Sigmoid colon (tissue), 7 donors: Measurements from ENCODE around the gene SLIT3. TPM values are rescaled to one million over a fixed set of nuclear protein-coding genes. Genes with fewer than 3 reads are reported as not detected.
"Not testable (repeated sequence)": the region's sequence is repeated elsewhere in the genome, so short reads cannot be mapped to it uniquely, and the experiment has no call there.

Experiments
- DNase-seq: peaks from one replicate; pipeline ENCODE4 v3.0.0-alpha.2; 2019
- H3K27ac ChIP-seq, 4 donors: fragments of 200-600 bp; sonication (generic); one replicate each; pipeline ENCODE4 v1.5.1; 2016 to 2019; ENCODE audit warnings: mild to moderate bottlenecking in 1 of 4
- H3K27me3 ChIP-seq, 3 donors: fragments of 200-600 bp; sonication (generic); one replicate each; pipeline ENCODE4 v1.5.1; 2019; ENCODE audit warnings: mild to moderate bottlenecking in 1 of 3
- H3K36me3 ChIP-seq, 4 donors: fragments of 200-600 bp; sonication (generic); one replicate each; pipeline ENCODE4 v1.5.1; 2016 to 2019
- H3K4me1 ChIP-seq, 4 donors: fragments of 200-600 bp; sonication (generic); one replicate each; pipeline ENCODE4 v1.5.1; 2017 to 2019
- H3K4me3 ChIP-seq, 4 donors: fragments of 200-600 bp; sonication (generic); one replicate each; pipeline ENCODE4 v1.5.1; 2017 to 2019; ENCODE audit warnings: mild to moderate bottlenecking in 2 of 4, moderate library complexity in 1 of 4
- H3K9me3 ChIP-seq, 4 donors: fragments of 200-600 bp in 3 of 4; sonication (generic) in 3 of 4; one replicate each; pipeline versions ENCODE4 v1.5.1 to v1.6.1; 2013 to 2019
- EP300 ChIP-seq, 4 donors: sonication (generic); formaldehyde crosslinking; IDR thresholded peaks; one replicate each; pipeline ENCODE4 v1.6.1; 2017; ENCODE audit warnings: antibody characterized with exemption in 4 of 4
- POLR2A ChIP-seq, 2 donors: fragments of 450-650 bp; IDR thresholded peaks; one replicate each; pipeline ENCODE4 v1.6.1; 2016; ENCODE audit warnings: antibody characterized with exemption in 2 of 2, mild to moderate bottlenecking in 2 of 2, moderate library complexity in 2 of 2
- POLR2AphosphoS5 ChIP-seq, 4 donors: sonication (generic); formaldehyde crosslinking; IDR thresholded peaks; one replicate each; pipeline ENCODE4 v1.6.1; 2017; ENCODE audit warnings: antibody characterized with exemption in 4 of 4
- WGBS, 2 donors: extraction: QIAGEN DNeasy Blood & Tissue Kit; methylation state at CpG; one replicate each; pipeline ENCODE4 v1.1.7; 2013; 5-methylcytosine and 5-hydroxymethylcytosine counted together
- intact Hi-C: fragments of 100-400 bp; cut with DNase I; formaldehyde crosslinking; loops from one replicate; pipeline ENCODE4 v1.15.1; 2023
- polyA plus RNA-seq, 3 donors: library from polyadenylated mRNA; stranded (reverse); fragments of 200-250 nt; gene quantifications; one replicate each; pipeline ENCODE4 v1.2.3, GENCODE V29; 2013
- total RNA-seq, 4 donors: library from RNA; depleted of rRNA; stranded (reverse); fragments of >200 nt; gene quantifications; one replicate each; pipeline ENCODE4 v1.1.0, GENCODE V29; 2016
- TF ChIP-seq, protein P1 (sequence below), 4 experiments: fragments of 450-650 bp in 3 of 4; fragments of 200-600 bp in 1 of 4; IDR thresholded peaks; one replicate each; pipeline ENCODE4 v1.5.1; 2016 to 2019; ENCODE audit warnings: antibody characterized with exemption in 4 of 4, mild to moderate bottlenecking in 3 of 4, moderate library complexity in 2 of 4
- donor health status: healthy with polysubstance abuse.
- donor health status: Bipolar disorder and iron deficiency.
- donor health status: healthy.

The SLIT3 gene
- total and polyA plus RNA-seq, 7 donors: 0.23 to 46.3 (median 30.0) TPM

- Histone ChIP-seq H3K4me1 (no peaks in the 10 kb centered on the region), H3K9me3 (no peaks in the 10 kb centered on the region), H3K36me3 (peaks cover 0 to 31% (median 0%) of the 10 kb centered on the region in 4 donors), H3K4me3 (no peak overlapping the region), H3K27ac (no peak overlapping the region), H3K27me3 (no peaks in the 10 kb centered on the region)
- DNase-seq: no peak
- TF ChIP-seq EP300 (IDR thresholded peaks at IDR 0.05): no peak
- TF ChIP-seq POLR2A (IDR thresholded peaks at IDR 0.05): no peak
- no peak for TF ChIP-seq POLR2AphosphoS5 (IDR thresholded peaks at IDR 0.05)
- intact Hi-C loops: no loop called here
- WGBS, 2 donors: 94 to 95% methylated on average over 7 of the region's 7 CpGs
Observed at GRCh38 chr5:168743617-168744016, 557.3 kb downstream of the SLIT3 start.

DNA sequence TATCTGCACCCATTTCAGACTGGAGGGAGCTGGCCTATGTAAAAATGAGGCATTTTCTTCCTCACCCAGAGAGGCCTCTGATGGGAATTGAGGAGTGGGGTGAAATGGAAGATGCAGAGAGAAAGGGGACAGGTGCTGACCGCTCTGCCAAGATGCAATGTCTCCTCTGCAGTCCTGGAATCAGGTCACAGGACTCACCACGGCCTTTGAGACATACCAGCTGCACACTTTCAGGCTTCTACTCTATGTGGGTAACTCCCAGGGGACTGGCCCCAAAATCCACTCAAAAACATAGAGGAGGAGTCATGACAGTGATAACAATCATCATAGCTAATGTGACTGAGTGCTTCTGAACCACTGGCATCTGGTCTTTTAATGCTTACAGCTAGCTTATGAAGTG, 558.6 kb downstream of the SLIT3 start:
- peaks cover 0 to 20% (median 0%) of the 10 kb centered on the region in 4 donors for H3K36me3 ChIP-seq
- H3K27ac ChIP-seq, H3K9me3 ChIP-seq, H3K27me3 ChIP-seq, H3K4me3 ChIP-seq, intact Hi-C loops, DNase-seq, H3K4me1 ChIP-seq: not testable (repeated sequence)
- 73 to 80% methylated on average over 2 of the region's 2 CpGs for WGBS, 2 donors

DNA sequence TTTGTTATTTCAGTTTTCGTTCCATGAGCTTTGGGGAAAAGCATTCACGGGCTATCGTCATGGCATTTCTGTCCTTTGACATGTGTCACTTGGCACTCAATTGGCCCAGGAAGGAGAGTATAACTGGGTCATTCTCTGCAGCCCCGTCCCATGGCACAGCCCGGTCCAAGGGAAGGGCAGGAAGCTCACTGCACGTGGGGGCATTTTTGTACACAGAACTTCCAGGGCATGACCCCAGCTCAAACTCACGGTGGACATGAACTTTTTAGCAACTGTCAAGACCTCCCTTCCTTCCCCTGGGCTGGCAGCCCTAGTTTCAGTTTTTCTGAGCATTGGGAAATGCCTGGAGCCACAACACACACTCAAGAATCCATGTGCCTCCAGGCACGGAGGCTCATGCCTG, 560.1 kb downstream of the SLIT3 start:
- 79 to 86% methylated on average over 8 of the region's 8 CpGs for WGBS, 2 donors
- DNase-seq: peak; percentile 71
- H3K27ac ChIP-seq: peak overlapping the region in 1 of 4 donors; percentile 42

GRCh38 chr5:168740092-168740800, 560.7 kb downstream of the SLIT3 start:
- H3K4me3 ChIP-seq: no peak overlapping the region
- peak overlapping the region in 1 of 4 donors; percentile 42 for H3K27ac ChIP-seq
- 78 to 92% methylated on average over 2 of the region's 2 CpGs for WGBS, 2 donors
- TF ChIP-seq POLR2A (IDR thresholded peaks at IDR 0.05) (no peak), POLR2AphosphoS5 (IDR thresholded peaks at IDR 0.05) (no peak)
- no peaks in the 10 kb centered on the region for H3K4me1 ChIP-seq
- intact Hi-C loops: no loop called here
- H3K36me3 ChIP-seq: peaks cover 0 to 9% (median 0%) of the 10 kb centered on the region in 4 donors
- H3K27me3 ChIP-seq: no peaks in the 10 kb centered on the region
- DNase-seq: no peak
- no peaks in the 10 kb centered on the region for H3K9me3 ChIP-seq

More for the DNA sequence above, 560.1 kb downstream of the SLIT3 start:
- TF ChIP-seq EP300 (IDR thresholded peaks at IDR 0.05) (no peak), POLR2AphosphoS5 (IDR thresholded peaks at IDR 0.05) (no peak), POLR2A (IDR thresholded peaks at IDR 0.05) (no peak)
- TF ChIP-seq, protein P1, sequence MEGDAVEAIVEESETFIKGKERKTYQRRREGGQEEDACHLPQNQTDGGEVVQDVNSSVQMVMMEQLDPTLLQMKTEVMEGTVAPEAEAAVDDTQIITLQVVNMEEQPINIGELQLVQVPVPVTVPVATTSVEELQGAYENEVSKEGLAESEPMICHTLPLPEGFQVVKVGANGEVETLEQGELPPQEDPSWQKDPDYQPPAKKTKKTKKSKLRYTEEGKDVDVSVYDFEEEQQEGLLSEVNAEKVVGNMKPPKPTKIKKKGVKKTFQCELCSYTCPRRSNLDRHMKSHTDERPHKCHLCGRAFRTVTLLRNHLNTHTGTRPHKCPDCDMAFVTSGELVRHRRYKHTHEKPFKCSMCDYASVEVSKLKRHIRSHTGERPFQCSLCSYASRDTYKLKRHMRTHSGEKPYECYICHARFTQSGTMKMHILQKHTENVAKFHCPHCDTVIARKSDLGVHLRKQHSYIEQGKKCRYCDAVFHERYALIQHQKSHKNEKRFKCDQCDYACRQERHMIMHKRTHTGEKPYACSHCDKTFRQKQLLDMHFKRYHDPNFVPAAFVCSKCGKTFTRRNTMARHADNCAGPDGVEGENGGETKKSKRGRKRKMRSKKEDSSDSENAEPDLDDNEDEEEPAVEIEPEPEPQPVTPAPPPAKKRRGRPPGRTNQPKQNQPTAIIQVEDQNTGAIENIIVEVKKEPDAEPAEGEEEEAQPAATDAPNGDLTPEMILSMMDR (IDR thresholded peaks at IDR 0.05): no peak
- H3K4me3 ChIP-seq: no peak overlapping the region
- intact Hi-C loops: no loop called here
- H3K27me3 ChIP-seq: no peaks in the 10 kb centered on the region
- H3K4me1 ChIP-seq: no peaks in the 10 kb centered on the region
- H3K36me3 ChIP-seq: peaks cover 0 to 15% (median 0%) of the 10 kb centered on the region in 4 donors
- no peaks in the 10 kb centered on the region for H3K9me3 ChIP-seq

DNA sequence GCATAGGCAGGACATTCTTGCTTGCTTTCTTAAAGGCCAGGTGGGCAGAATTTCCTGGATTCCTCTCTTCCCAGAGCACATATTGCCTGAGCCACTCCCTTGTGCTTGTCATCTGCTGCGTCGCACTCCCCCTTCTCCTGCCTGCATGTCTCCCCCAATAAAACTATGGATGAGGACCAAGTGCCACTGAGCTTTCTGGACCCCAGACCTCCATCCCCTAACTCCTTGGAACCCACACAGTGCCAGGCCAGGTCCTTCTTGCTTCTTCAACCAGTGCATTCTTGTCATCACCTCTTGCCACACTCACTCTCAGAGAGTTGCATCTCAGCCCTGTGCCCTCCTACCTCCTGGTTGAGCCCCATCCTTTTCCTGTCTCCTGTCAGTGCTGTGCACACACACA, 563.9 kb downstream of the SLIT3 start:
- TF ChIP-seq POLR2A (IDR thresholded peaks at IDR 0.05): no peak
- TF ChIP-seq, protein P1 (IDR thresholded peaks at IDR 0.05): no peak
- no peak for TF ChIP-seq POLR2AphosphoS5 (IDR thresholded peaks at IDR 0.05)
- TF ChIP-seq EP300 (IDR thresholded peaks at IDR 0.05): no peak
- H3K4me1 ChIP-seq: no peaks in the 10 kb centered on the region
- no peak overlapping the region for H3K27ac ChIP-seq
- H3K9me3 ChIP-seq: no peaks in the 10 kb centered on the region
- 87 to 91% methylated on average over 2 of the region's 2 CpGs for WGBS, 2 donors
- no peaks in the 10 kb centered on the region for H3K36me3 ChIP-seq
- H3K4me3 ChIP-seq: no peak overlapping the region
- DNase-seq: no peak
- H3K27me3 ChIP-seq: no peaks in the 10 kb centered on the region
- intact Hi-C loops: no loop called here

GRCh38 chr5:168736281-168736831, 564.6 kb downstream of the SLIT3 start:
- Histone ChIP-seq H3K27ac (peak overlapping the region in 1 of 4 donors; percentile 20), H3K4me1 (no peaks in the 10 kb centered on the region), H3K4me3 (no peak overlapping the region), H3K36me3 (no peaks in the 10 kb centered on the region), H3K27me3 (no peaks in the 10 kb centered on the region), H3K9me3 (no peaks in the 10 kb centered on the region)
- 74 to 86% methylated on average over 1 of the region's 1 CpG for WGBS, 2 donors
- intact Hi-C loops: no loop called here
- TF ChIP-seq POLR2AphosphoS5 (IDR thresholded peaks at IDR 0.05): no peak
- TF ChIP-seq, protein P1 (IDR thresholded peaks at IDR 0.05): no peak
- TF ChIP-seq EP300 (IDR thresholded peaks at IDR 0.05): no peak
- TF ChIP-seq POLR2A (IDR thresholded peaks at IDR 0.05): no peak
- no peak for DNase-seq
